ENCODE measurements around the gene PEX11B. TPM values are rescaled to one million over a fixed set of nuclear protein-coding genes. Genes with fewer than 3 reads are reported as not detected.
"Not testable (repeated sequence)": the region's sequence is repeated elsewhere in the genome, so short reads cannot be mapped to it uniquely, and the experiment has no call there.

PEX11B gene
- total RNA-seq, 2 experiments from 2014 or later, result 25.8 to 26.3 TPM

GRCh38 chr1:145927063-145927886, 8.8 kb upstream of the PEX11B start, which contains the start of gene RBM8A:
TSS of gene RBM8A (minus strand) at chr1:145927484. CDS start at chr1:145927426, 58 bp downstream.
- Mint-ChIP-seq H3K27ac (no peak within 1 kb of the TSS), H3K36me3 (ENCODE audit: low read depth) (peaks cover 17% of the 10 kb centered on the region), H3K9me3 (no peaks in the 10 kb centered on the region), H3K4me3 (no peak within 1 kb of the TSS), H3K27me3 (no peaks in the 10 kb centered on the region), H3K4me1 (ENCODE audit: low read depth) (peaks cover 26% of the 10 kb centered on the region)
- POLR2A ChIA-PET, result interaction anchor here (0.6 to 8.6 kb wide), 31 partner anchors 9 to 125 kb away, joined by 3 to 160 read pairs (median 6); partner anchors contain the start of genes ANKRD34A, ITGA10, LIX1L and NUDT17
- peak; percentile 70 for TF ChIP-seq CTCF (IDR thresholded peaks at IDR 0.05)
- ATAC-seq (peak; percentile 98), DNase-seq (peak; percentile 97)
- intact Hi-C loops (cut with micrococcal nuclease), result loop anchor here (5.0 kb wide), 1 partner anchor 35 kb away; the partner anchor contains the start of genes ANKRD34A and POLR3GL
- CTCF ChIA-PET, result interaction anchor here (0.7 to 2.3 kb wide), 20 partner anchors 9 to 104 kb away, joined by 3 to 19 read pairs (median 4); partner anchors contain the start of genes ANKRD34A, ITGA10, LIX1L and NUDT17

GRCh38 chr1:145926686-145927062, 8.2 kb upstream of the PEX11B start:
- ChIA-PET POLR2A (interaction anchor here (0.6 to 8.6 kb wide), 25 partner anchors 9 to 125 kb away, joined by 3 to 160 read pairs (median 6); partner anchors contain the start of genes ANKRD34A, ITGA10, LIX1L and NUDT17), CTCF (interaction anchor here (1.0 to 2.3 kb wide), 10 partner anchors 9 to 81 kb away, joined by 3 to 19 read pairs (median 6); partner anchors contain the start of genes ANKRD34A, ITGA10, LIX1L and NUDT17)
- intact Hi-C loops (cut with micrococcal nuclease), result loop anchor here (5.0 kb wide), 1 partner anchor 36 kb away; the partner anchor contains the start of genes ANKRD34A and POLR3GL
- peaks cover 25% of the 10 kb centered on the region for H3K4me1 Mint-ChIP-seq (ENCODE audit: low read depth)
- no peak overlapping the region for H3K4me3 Mint-ChIP-seq
- H3K27me3 Mint-ChIP-seq, result no peaks in the 10 kb centered on the region
- H3K9me3 Mint-ChIP-seq, result no peaks in the 10 kb centered on the region
- DNase-seq (peak; percentile 77), ATAC-seq (peak; percentile 35)
- H3K27ac Mint-ChIP-seq, result no peak overlapping the region
- TF ChIP-seq CTCF (IDR thresholded peaks at IDR 0.05), result no peak
- peaks cover 15% of the 10 kb centered on the region for H3K36me3 Mint-ChIP-seq (ENCODE audit: low read depth)

GRCh38 chr1:145922266-145922665, 3.7 kb upstream of the PEX11B start:
- ATAC-seq (no peak), DNase-seq (no peak)
- peak overlapping the region; percentile 67 for H3K27ac Mint-ChIP-seq
- H3K9me3 Mint-ChIP-seq, result no peaks in the 10 kb centered on the region
- peaks cover 26% of the 10 kb centered on the region for H3K36me3 Mint-ChIP-seq (ENCODE audit: low read depth)
- H3K4me1 Mint-ChIP-seq (ENCODE audit: low read depth), result peaks cover 46% of the 10 kb centered on the region
- H3K4me3 Mint-ChIP-seq, result no peak overlapping the region
- no peaks in the 10 kb centered on the region for H3K27me3 Mint-ChIP-seq
- intact Hi-C loops (cut with micrococcal nuclease), result no loop called here
- no peak for TF ChIP-seq CTCF (IDR thresholded peaks at IDR 0.05)
- ChIA-PET POLR2A (interaction anchor here (1.1 to 1.6 kb wide), 6 partner anchors 10 to 78 kb away, joined by 3 to 11 read pairs (median 4); partner anchors contain the start of genes ANKRD34A and POLR3GL), CTCF (interaction anchor here (1.5 kb wide), 2 partner anchors 32 to 77 kb away, joined by 3 to 6 read pairs; partner anchors contain the start of gene NUDT17)

- Mint-ChIP-seq H3K4me3 (peak overlapping the region; percentile 96), H3K27ac (peak overlapping the region; percentile 46), H3K4me1 (ENCODE audit: low read depth) (peaks cover 49% of the 10 kb centered on the region), H3K36me3 (ENCODE audit: low read depth) (peaks cover 37% of the 10 kb centered on the region)
- intact Hi-C loops (cut with micrococcal nuclease); CTCF ChIA-PET; DNase-seq; ATAC-seq; H3K27me3 Mint-ChIP-seq; H3K9me3 Mint-ChIP-seq: not testable (repeated sequence)
- POLR2A ChIA-PET, result interaction anchor here (1.0 kb wide), 1 partner anchor 64 kb away, joined by 3 read pairs; no protein-coding TSS in a partner anchor
Measured at GRCh38 chr1:145920297-145920696, 1.8 kb upstream of the PEX11B start.

Data from activated CD8-positive, alpha-beta T cell treated with anti-CD3 and anti-CD28 coated beads for 36 hours (primary cell).